Endothelial cell of umbilical vein (primary cell): ENCODE data around the gene KRT6A. TPM values are rescaled to one million over a fixed set of nuclear protein-coding genes. Genes with fewer than 3 reads are reported as not detected.

Source experiments
- BruUV-seq: library from RNA; stranded (reverse); fragments of 400-500 nt; replicated peaks from 2 replicates; lab custom pipeline; 2021; lab: Mats Ljungman, UMichigan
- CTCF ChIA-PET: fragments of 300-600, 350-600 bp; sonication (Branson Sonifier 250); formaldehyde crosslinking; loops from one replicate; lab custom pipeline; 2021; ENCODE audit warnings: antibody characterized with exemption, inconsistent platforms; lab: Charles Lee
- POLR2A ChIA-PET: fragments of 300-600, 350-600 bp; sonication (Branson Sonifier 250); formaldehyde crosslinking; loops from one replicate; lab custom pipeline; 2021; ENCODE audit warnings: antibody characterized with exemption, inconsistent platforms; lab: Charles Lee
- DNase-seq: peaks from one replicate; pipeline ENCODE4 v3.0.0-alpha.2; 2011; ENCODE audit warnings: low read depth, low spot score
- FAIRE-seq: peaks from 2 replicates; lab custom pipeline; 2011; peaks lifted over from hg19 to GRCh38; lab: Jason Lieb, UNC
- H2AFZ ChIP-seq: 2 replicates; pipeline ENCODE4 v1.6.0; 2012; ENCODE audit warnings: low read depth, low read length, control low read depth, inconsistent platforms
- H3K27ac ChIP-seq: 2 replicates; pipeline ENCODE4 v1.5.1; 2011; ENCODE audit warnings: low read depth, mild to moderate bottlenecking, control low read depth, low read length, moderate library complexity; ENCODE audit not compliant: insufficient read depth
- H3K27me3 ChIP-seq, 2 experiments: 2 replicates each; pipeline versions ENCODE4 v1.6.0 to v1.6.1; 2011; ENCODE audit warnings: low read length in 2 of 2, mixed read lengths in 1 of 2; ENCODE audit not compliant: control insufficient read depth in 2 of 2, insufficient read depth in 2 of 2
- H3K36me3 ChIP-seq, 2 experiments: 2 replicates in 1 of 2; 3 replicates in 1 of 2; pipeline ENCODE4 v1.5.1; 2011; ENCODE audit warnings: low read length in 2 of 2, mild to moderate bottlenecking in 1 of 2, moderate library complexity in 1 of 2; ENCODE audit not compliant: control insufficient read depth in 2 of 2, insufficient read depth in 2 of 2; ENCODE audit errors: extremely low read depth in 1 of 2
- H3K4me1 ChIP-seq: 3 replicates; pipeline ENCODE4 v1.5.1; 2011; ENCODE audit warnings: mild to moderate bottlenecking, low read length; ENCODE audit not compliant: control insufficient read depth, insufficient read depth; ENCODE audit errors: extremely low read depth
- H3K4me2 ChIP-seq: 2 replicates; pipeline ENCODE4 v1.6.1; 2011; ENCODE audit warnings: low read length, control low read depth, mixed read lengths; ENCODE audit not compliant: insufficient read depth
- H3K4me3 ChIP-seq, 3 experiments: fragments of 200-600 bp in 1 of 3; sonication (generic), shearing (Covaris generic) in 1 of 3; replicated peaks in 1 of 3; 2 replicates each; pipeline ENCODE4 v1.5.1; 2011 to 2016; ENCODE audit warnings: control low read depth in 3 of 3, low read length in 3 of 3, mild to moderate bottlenecking in 2 of 3, inconsistent platforms in 1 of 3, low read depth in 1 of 3, moderate library complexity in 1 of 3; ENCODE audit not compliant: insufficient read depth in 1 of 3
- H3K79me2 ChIP-seq: 2 replicates; pipeline ENCODE4 v1.6.0; 2012; ENCODE audit warnings: low read length, inconsistent platforms; ENCODE audit not compliant: control insufficient read depth, insufficient read depth
- H3K9ac ChIP-seq: replicated peaks from 2 replicates; pipeline ENCODE3; 2011; ENCODE audit warnings: low read length, control low read depth; ENCODE audit not compliant: insufficient read depth; ENCODE audit errors: extremely low read depth
- H3K9me1 ChIP-seq: replicated peaks from 3 replicates; pipeline ENCODE4 v1.6.0; 2011; ENCODE audit warnings: mild to moderate bottlenecking, low read length; ENCODE audit not compliant: control insufficient read depth, insufficient read depth; ENCODE audit errors: extremely low read depth
- H3K9me3 ChIP-seq: replicated peaks from 2 replicates; pipeline ENCODE4 v1.5.1; 2012; ENCODE audit warnings: low read length, inconsistent platforms; ENCODE audit not compliant: control insufficient read depth, insufficient read depth
- H4K20me1 ChIP-seq: replicated peaks from 2 replicates; pipeline ENCODE3; 2011; ENCODE audit warnings: mild to moderate bottlenecking, low read length; ENCODE audit not compliant: control insufficient read depth, insufficient read depth; ENCODE audit errors: extremely low read depth
- EZH2 ChIP-seq: IDR thresholded peaks from 2 replicates; pipeline ENCODE4 v1.6.1; 2012; ENCODE audit warnings: borderline replicate concordance, low read depth, mild to moderate bottlenecking, moderate library complexity, low read length, inconsistent platforms; ENCODE audit not compliant: severe bottlenecking
- FOS ChIP-seq: IDR thresholded peaks from 2 replicates; pipeline ENCODE4 v1.6.1; 2011; ENCODE audit warnings: mild to moderate bottlenecking, low read length, moderate library complexity, borderline replicate concordance; ENCODE audit not compliant: insufficient read depth
- GATA2 ChIP-seq: IDR thresholded peaks from 2 replicates; pipeline ENCODE4 v1.7.0; 2011; ENCODE audit warnings: low read depth, mild to moderate bottlenecking, moderate library complexity, mixed read lengths, low read length; ENCODE audit not compliant: insufficient read length, insufficient read depth
- JUN ChIP-seq: IDR thresholded peaks from 2 replicates; pipeline ENCODE4 v1.6.1; 2011; ENCODE audit warnings: borderline replicate concordance, low read depth; ENCODE audit not compliant: insufficient read length, insufficient read depth
- MYC ChIP-seq: IDR thresholded peaks from one replicate; pipeline ENCODE4 v1.6.1; 2011; ENCODE audit warnings: mild to moderate bottlenecking, low read depth, low read length
- POLR2A ChIP-seq: IDR thresholded peaks from 2 replicates; pipeline ENCODE4 v1.6.1; 2012; ENCODE audit warnings: low read depth, mild to moderate bottlenecking, control low read depth, low read length
- POLR2AphosphoS5 ChIP-seq: IDR thresholded peaks from 2 replicates; pipeline ENCODE4 v1.6.1; 2012; ENCODE audit warnings: low read depth, mild to moderate bottlenecking, control low read depth, low read length, moderate library complexity; ENCODE audit not compliant: insufficient read depth
- dilution Hi-C: fragments of 300-500 bp; cut with MboI; formaldehyde crosslinking; loops from one replicate; pipeline ENCODE4 v1.15.0; 2019; ENCODE audit warnings: low sequenced_read_pairs; ENCODE audit not compliant: extremely low pct_ligation_motif_present
- intact Hi-C: fragments of 100-400 bp; cut with micrococcal nuclease; formaldehyde crosslinking; loops from one replicate; pipeline ENCODE4 v1.10.0; 2022
- polyA plus RNA-seq, 4 experiments: library from polyadenylated mRNA; depleted of rRNA in 3 of 4; stranded (reverse) in 3 of 4; unstranded in 1 of 4; fragments of >200 nt; gene quantifications; 2 replicates each; pipeline versions ENCODE4 v1.2.1 to v1.2.3, GENCODE V29; 2011 to 2012; ENCODE audit warnings: missing spikeins in 1 of 4
- total RNA-seq: library from RNA; stranded (reverse); gene quantifications from 2 replicates; pipeline ENCODE4 v1.2.3, GENCODE V29; 2021
- TF ChIP-seq, protein P1 (sequence below), 2 donors: IDR thresholded peaks; 1 replicate in 1 of 2; 2 replicates in 1 of 2; pipeline ENCODE4 v1.5.1; 2011; ENCODE audit warnings: low read length in 2 of 2, mild to moderate bottlenecking in 2 of 2, moderate library complexity in 2 of 2, control low read depth in 1 of 2, inconsistent platforms in 1 of 2, low read depth in 1 of 2; ENCODE audit not compliant: insufficient read depth in 1 of 2; ENCODE audit errors: extremely low read depth in 1 of 2
- TF ChIP-seq, protein P2 (sequence below): IDR thresholded peaks from 2 replicates; pipeline ENCODE4 v1.6.1; 2011; ENCODE audit not compliant: insufficient read depth, insufficient read length

Gene KRT6A
- total and polyA plus RNA-seq, 2 donors (not counting 3 experiments of a cell fraction or from before 2014, with no cell fraction given): 0.64 TPM; not detected in 1

DNA sequence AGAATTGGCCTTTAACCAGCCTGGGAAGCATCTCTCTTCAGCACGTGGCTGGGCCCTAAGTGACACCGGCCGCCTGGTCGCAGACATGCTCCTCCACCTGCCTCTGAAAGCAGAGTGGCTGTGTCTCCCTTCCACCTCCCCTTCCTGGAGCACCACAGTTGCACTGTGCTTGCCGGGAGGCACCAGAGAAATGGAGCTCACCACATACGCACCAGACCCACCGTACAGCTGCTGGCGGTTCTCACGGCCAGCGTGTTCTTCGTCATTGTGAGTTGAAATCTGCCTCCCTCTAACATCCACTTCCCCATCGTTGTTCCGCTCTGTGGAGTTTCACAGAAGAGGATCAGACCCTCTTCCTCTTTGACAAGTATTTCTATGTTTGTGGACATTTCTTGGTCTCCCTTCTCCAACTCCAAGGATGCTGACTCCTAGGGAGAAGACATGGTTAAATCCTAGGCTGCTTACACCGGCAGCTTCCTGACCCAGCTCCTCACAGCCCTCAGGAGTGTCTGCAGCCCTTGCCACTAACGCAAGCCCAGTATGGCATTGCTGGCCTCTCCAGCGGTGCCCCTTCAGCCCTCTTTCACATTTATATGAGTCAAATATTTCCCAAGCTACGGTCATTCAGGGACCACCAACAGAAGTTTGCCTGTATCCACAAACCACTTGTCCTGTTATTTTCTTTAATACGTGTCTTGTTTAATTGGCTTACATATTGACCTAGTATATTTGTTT, 38.7 kb upstream of the KRT6A start:
- H3K4me2 ChIP-seq: no peak overlapping the region
- intact Hi-C loops (no loop called here), dilution Hi-C loops (no loop called here)
- no peaks in the 10 kb centered on the region for H3K36me3 ChIP-seq
- H3K4me3 ChIP-seq: no peak overlapping the region
- no peaks in the 10 kb centered on the region for H3K9me3 ChIP-seq
- DNase-seq (no peak), FAIRE-seq (no peak)
- no peaks in the 10 kb centered on the region for H3K79me2 ChIP-seq
- H3K27ac ChIP-seq: no peak overlapping the region
- no peaks in the 10 kb centered on the region for H4K20me1 ChIP-seq
- BruUV-seq: no TSS peak
- no peaks in the 10 kb centered on the region for H3K9me1 ChIP-seq
- TF ChIP-seq FOS (no peak), MYC (no peak), POLR2A (no peak), GATA2 (no peak), JUN (no peak), EZH2 (no peak), POLR2AphosphoS5 (no peak)
- TF ChIP-seq, protein P1, sequence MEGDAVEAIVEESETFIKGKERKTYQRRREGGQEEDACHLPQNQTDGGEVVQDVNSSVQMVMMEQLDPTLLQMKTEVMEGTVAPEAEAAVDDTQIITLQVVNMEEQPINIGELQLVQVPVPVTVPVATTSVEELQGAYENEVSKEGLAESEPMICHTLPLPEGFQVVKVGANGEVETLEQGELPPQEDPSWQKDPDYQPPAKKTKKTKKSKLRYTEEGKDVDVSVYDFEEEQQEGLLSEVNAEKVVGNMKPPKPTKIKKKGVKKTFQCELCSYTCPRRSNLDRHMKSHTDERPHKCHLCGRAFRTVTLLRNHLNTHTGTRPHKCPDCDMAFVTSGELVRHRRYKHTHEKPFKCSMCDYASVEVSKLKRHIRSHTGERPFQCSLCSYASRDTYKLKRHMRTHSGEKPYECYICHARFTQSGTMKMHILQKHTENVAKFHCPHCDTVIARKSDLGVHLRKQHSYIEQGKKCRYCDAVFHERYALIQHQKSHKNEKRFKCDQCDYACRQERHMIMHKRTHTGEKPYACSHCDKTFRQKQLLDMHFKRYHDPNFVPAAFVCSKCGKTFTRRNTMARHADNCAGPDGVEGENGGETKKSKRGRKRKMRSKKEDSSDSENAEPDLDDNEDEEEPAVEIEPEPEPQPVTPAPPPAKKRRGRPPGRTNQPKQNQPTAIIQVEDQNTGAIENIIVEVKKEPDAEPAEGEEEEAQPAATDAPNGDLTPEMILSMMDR (IDR thresholded peaks at IDR 0.05; ENCODE audit: extremely low read depth in 1 of 2, insufficient read depth in 1 of 2, low read depth in 1 of 2, low read length in 2 of 2): no peak
- TF ChIP-seq, protein P2, sequence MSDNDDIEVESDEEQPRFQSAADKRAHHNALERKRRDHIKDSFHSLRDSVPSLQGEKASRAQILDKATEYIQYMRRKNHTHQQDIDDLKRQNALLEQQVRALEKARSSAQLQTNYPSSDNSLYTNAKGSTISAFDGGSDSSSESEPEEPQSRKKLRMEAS: no peak
- ChIA-PET POLR2A (no interaction called here), CTCF (no interaction called here)
- no peaks in the 10 kb centered on the region for H3K27me3 ChIP-seq
- H3K4me1 ChIP-seq: no peaks in the 10 kb centered on the region
- H3K9ac ChIP-seq: no peak overlapping the region
- H2AFZ ChIP-seq: no peak overlapping the region
